OCI-LY7 (cell line): ENCODE results near the gene ITGAV. TPM values are rescaled to one million over a fixed set of nuclear protein-coding genes. Genes with fewer than 3 reads are reported as not detected.

Experiments
- BruUV-seq: library from RNA; stranded (reverse); fragments of 400-500 nt; replicated peaks from 2 replicates; lab custom pipeline; 2021; lab: Mats Ljungman, UMichigan
- CTCF ChIA-PET: fragments of 300-600 bp; sonication (Branson Sonifier 250); formaldehyde crosslinking; loops from one replicate; lab custom pipeline; 2022; ENCODE audit warnings: antibody characterized with exemption; ENCODE audit not compliant: unreplicated experiment; lab: Charles Lee
- POLR2A ChIA-PET: fragments of 300-600 bp; sonication (Branson Sonifier 250); formaldehyde crosslinking; loops from one replicate; lab custom pipeline; 2022; ENCODE audit warnings: antibody characterized with exemption; lab: Charles Lee
- DNase-seq: peaks from one replicate; pipeline ENCODE4 v3.0.0-alpha.2; 2015; ENCODE audit warnings: low spot score
- H2AFZ ChIP-seq: fragments of 200-600 bp; sonication (generic), shearing (Covaris generic); 2 replicates; pipeline ENCODE4 v1.6.1; 2014; ENCODE audit warnings: mild to moderate bottlenecking, antibody characterized with exemption, low read length, moderate library complexity
- H3K27ac ChIP-seq: fragments of 200-600 bp; sonication (generic); 2 replicates; pipeline ENCODE4 v1.5.1; 2014; ENCODE audit warnings: mixed run types, low read depth, mild to moderate bottlenecking, moderate library complexity, low read length, inconsistent platforms; ENCODE audit not compliant: poor library complexity, severe bottlenecking
- H3K36me3 ChIP-seq: fragments of 200-600 bp; sonication (generic); 2 replicates; pipeline ENCODE4 v1.6.1; 2014; ENCODE audit warnings: mild to moderate bottlenecking, antibody characterized with exemption, low read length, moderate library complexity, mixed read lengths; ENCODE audit not compliant: insufficient read depth
- H3K4me1 ChIP-seq: fragments of 200-600 bp; sonication (generic); 2 replicates; pipeline ENCODE4 v1.5.1; 2014; ENCODE audit warnings: mild to moderate bottlenecking, low read length; ENCODE audit not compliant: insufficient read depth, poor library complexity, severe bottlenecking
- H3K4me2 ChIP-seq: fragments of 200-600 bp; sonication (generic); 2 replicates; pipeline ENCODE4 v1.6.1; 2014; ENCODE audit warnings: mild to moderate bottlenecking, low read length
- H3K4me3 ChIP-seq: fragments of 200-600 bp; sonication (generic); 2 replicates; pipeline ENCODE4 v1.5.1; 2014; ENCODE audit warnings: mild to moderate bottlenecking, low read depth, low read length; ENCODE audit not compliant: poor library complexity, severe bottlenecking
- H3K79me2 ChIP-seq: fragments of 200-600 bp; sonication (generic); 2 replicates; pipeline ENCODE4 v1.6.1; 2016; ENCODE audit warnings: low read depth, mild to moderate bottlenecking, low read length, moderate library complexity, mixed read lengths; ENCODE audit not compliant: insufficient read depth
- H3K9me2 ChIP-seq: fragments of 200-600 bp; sonication (generic); 2 replicates; pipeline ENCODE4 v1.6.1; 2016; ENCODE audit warnings: mild to moderate bottlenecking, low read length, mixed read lengths; ENCODE audit not compliant: insufficient read depth
- H3K9me3 ChIP-seq: fragments of 200-600 bp; sonication (generic); 2 replicates; pipeline ENCODE4 v1.6.1; 2014; ENCODE audit warnings: mild to moderate bottlenecking, mixed run types, low read length, mixed read lengths
- H4K20me1 ChIP-seq: fragments of 200-600 bp; sonication (generic); 2 replicates; pipeline ENCODE4 v1.6.1; 2014; ENCODE audit warnings: mild to moderate bottlenecking, antibody characterized with exemption, low read length, moderate library complexity, mixed read lengths; ENCODE audit not compliant: insufficient read depth
- EZH2phosphoT487 ChIP-seq: fragments of 200-600 bp; sonication (generic); IDR thresholded peaks from 2 replicates; pipeline ENCODE4 v1.6.1; 2018; ENCODE audit warnings: low read depth, borderline replicate concordance, mild to moderate bottlenecking, mixed run types, antibody characterized with exemption, low read length, moderate library complexity, mixed read lengths
- intact Hi-C: fragments of 100-400 bp; cut with micrococcal nuclease; formaldehyde crosslinking; loops from one replicate; pipeline ENCODE4 v1.10.0; 2022; ENCODE audit not compliant: unreplicated experiment
- total RNA-seq, 2 experiments: library from RNA; depleted of rRNA in 1 of 2; stranded (reverse); fragments of >200 nt in 1 of 2; shearing (Covaris generic) in 1 of 2; gene quantifications; 2 replicates each; pipeline ENCODE4 v1.2.3, GENCODE V29; 2014 to 2022
- TF ChIP-seq, protein P1 (sequence below): fragments of 200-600 bp; sonication (generic); conservative IDR thresholded peaks from 2 replicates; pipeline ENCODE4 v1.5.1; 2014; ENCODE audit warnings: mild to moderate bottlenecking, antibody characterized with exemption, low read length, moderate library complexity, mixed read lengths

The ITGAV gene
- total RNA-seq, 2 experiments from 2014 or later, result 1.1 to 3.2 TPM

DNA sequence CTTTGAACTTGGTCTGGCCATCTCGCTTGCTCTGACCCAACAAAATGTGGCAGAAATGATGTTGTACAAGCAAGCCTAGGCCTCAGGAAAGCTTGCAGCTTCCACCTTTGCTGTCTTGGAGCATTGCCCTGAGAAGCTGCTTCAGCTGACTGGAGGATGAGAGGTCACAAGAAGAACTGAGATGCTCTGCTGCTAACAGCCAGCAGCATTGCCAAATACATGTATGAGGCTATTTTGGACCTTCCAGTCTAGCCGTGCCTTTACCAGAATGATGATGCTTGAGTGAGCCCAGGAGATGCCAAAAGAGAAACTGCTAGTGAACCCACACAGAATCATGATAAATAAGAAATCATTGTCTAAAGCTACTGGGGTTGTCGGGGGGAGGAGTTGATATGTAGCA lies 13.2 kb upstream of the ITGAV start:
- intact Hi-C loops, result no loop called here
- Histone ChIP-seq H4K20me1 (no peaks in the 10 kb centered on the region), H3K4me2 (no peak overlapping the region), H3K9me2 (no peaks in the 10 kb centered on the region), H2AFZ (no peak overlapping the region), H3K4me3 (no peak overlapping the region), H3K27ac (no peak overlapping the region), H3K79me2 (no peaks in the 10 kb centered on the region), H3K9me3 (no peaks in the 10 kb centered on the region), H3K36me3 (no peaks in the 10 kb centered on the region), H3K4me1 (no peaks in the 10 kb centered on the region)
- CTCF ChIA-PET, result no interaction called here
- no peak for DNase-seq
- TF ChIP-seq, protein P1, sequence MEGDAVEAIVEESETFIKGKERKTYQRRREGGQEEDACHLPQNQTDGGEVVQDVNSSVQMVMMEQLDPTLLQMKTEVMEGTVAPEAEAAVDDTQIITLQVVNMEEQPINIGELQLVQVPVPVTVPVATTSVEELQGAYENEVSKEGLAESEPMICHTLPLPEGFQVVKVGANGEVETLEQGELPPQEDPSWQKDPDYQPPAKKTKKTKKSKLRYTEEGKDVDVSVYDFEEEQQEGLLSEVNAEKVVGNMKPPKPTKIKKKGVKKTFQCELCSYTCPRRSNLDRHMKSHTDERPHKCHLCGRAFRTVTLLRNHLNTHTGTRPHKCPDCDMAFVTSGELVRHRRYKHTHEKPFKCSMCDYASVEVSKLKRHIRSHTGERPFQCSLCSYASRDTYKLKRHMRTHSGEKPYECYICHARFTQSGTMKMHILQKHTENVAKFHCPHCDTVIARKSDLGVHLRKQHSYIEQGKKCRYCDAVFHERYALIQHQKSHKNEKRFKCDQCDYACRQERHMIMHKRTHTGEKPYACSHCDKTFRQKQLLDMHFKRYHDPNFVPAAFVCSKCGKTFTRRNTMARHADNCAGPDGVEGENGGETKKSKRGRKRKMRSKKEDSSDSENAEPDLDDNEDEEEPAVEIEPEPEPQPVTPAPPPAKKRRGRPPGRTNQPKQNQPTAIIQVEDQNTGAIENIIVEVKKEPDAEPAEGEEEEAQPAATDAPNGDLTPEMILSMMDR, result no peak
- TF ChIP-seq EZH2phosphoT487, result no peak
- no TSS peak for BruUV-seq
- POLR2A ChIA-PET, result no interaction called here

DNA sequence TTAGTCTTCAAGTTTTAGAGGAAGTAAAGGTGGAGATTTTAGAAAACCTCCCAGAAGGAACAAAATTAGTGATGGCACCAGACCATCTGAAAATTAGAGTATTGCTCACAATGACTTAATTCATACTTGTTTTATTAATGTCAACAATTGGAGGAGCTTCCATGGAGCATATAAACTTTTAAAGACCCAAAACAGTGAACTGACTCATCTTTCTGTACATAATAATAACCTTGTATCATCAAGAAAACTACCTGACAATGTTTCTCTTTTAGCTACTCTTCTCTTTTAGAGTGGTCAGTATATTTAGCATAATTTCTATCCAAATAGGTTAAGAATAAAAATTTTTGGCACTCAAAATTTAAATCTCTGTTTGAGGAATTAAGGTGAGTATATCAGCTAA lies 7.2 kb upstream of the ITGAV start:
- Histone ChIP-seq H3K9me3 (no peaks in the 10 kb centered on the region), H3K27ac (no peak overlapping the region), H3K4me1 (no peaks in the 10 kb centered on the region), H3K79me2 (no peaks in the 10 kb centered on the region), H4K20me1 (no peaks in the 10 kb centered on the region), H3K9me2 (no peaks in the 10 kb centered on the region), H2AFZ (no peak overlapping the region), H3K36me3 (no peaks in the 10 kb centered on the region), H3K4me3 (no peak overlapping the region), H3K4me2 (no peak overlapping the region)
- intact Hi-C loops, result no loop called here
- CTCF ChIA-PET, result no interaction called here
- TF ChIP-seq EZH2phosphoT487, result no peak
- TF ChIP-seq, protein P1, result no peak
- no peak for DNase-seq
- BruUV-seq, result no TSS peak
- POLR2A ChIA-PET, result interaction anchor here (0.7 to 1.5 kb wide), 2 partner anchors 10 to 224 kb away, joined by 3 to 5 read pairs; no protein-coding TSS in a partner anchor

GRCh38 chr2:186584053-186584452 lies 5.8 kb upstream of the ITGAV start:
- no peaks in the 10 kb centered on the region for H3K36me3 ChIP-seq
- ChIA-PET CTCF (no interaction called here), POLR2A (interaction anchor here (0.6 to 1.5 kb wide), 3 partner anchors 11 to 1523 kb away, joined by 3 to 5 read pairs (median 3); no protein-coding TSS in a partner anchor)
- H3K4me2 ChIP-seq, result no peak overlapping the region
- H4K20me1 ChIP-seq, result no peaks in the 10 kb centered on the region
- TF ChIP-seq EZH2phosphoT487, result no peak
- TF ChIP-seq, protein P1, result no peak
- no peaks in the 10 kb centered on the region for H3K9me3 ChIP-seq
- no peak overlapping the region for H3K4me3 ChIP-seq
- DNase-seq, result no peak
- no peaks in the 10 kb centered on the region for H3K79me2 ChIP-seq
- no peak overlapping the region for H3K27ac ChIP-seq
- intact Hi-C loops, result no loop called here
- H2AFZ ChIP-seq, result no peak overlapping the region
- H3K9me2 ChIP-seq, result no peaks in the 10 kb centered on the region
- BruUV-seq, result no TSS peak
- peaks cover 1% of the 10 kb centered on the region for H3K4me1 ChIP-seq
